T-helper 1 cell treated with Interleukin-12 subunit alpha and Interleukin-12 subunit beta and Interleukin-4 antibody, amounts not matched to agents 30 ng/mL and 1 ng/mL, for 36 hours (primary cell): ENCODE measurements around the gene TUT4. TPM values are rescaled to one million over a fixed set of nuclear protein-coding genes. Genes with fewer than 3 reads are reported as not detected.

Source experiments
- intact Hi-C: fragments of 100-400 bp; cut with micrococcal nuclease; formaldehyde crosslinking; loops from one replicate; pipeline ENCODE4 v1.15.1; 2024
- total RNA-seq: library from RNA; stranded (reverse); gene quantifications from 2 replicates; pipeline ENCODE4 v1.2.3, GENCODE V29; 2022

TUT4 gene
- total RNA-seq, 1 donor from 2014 or later: 82.6 TPM

DNA sequence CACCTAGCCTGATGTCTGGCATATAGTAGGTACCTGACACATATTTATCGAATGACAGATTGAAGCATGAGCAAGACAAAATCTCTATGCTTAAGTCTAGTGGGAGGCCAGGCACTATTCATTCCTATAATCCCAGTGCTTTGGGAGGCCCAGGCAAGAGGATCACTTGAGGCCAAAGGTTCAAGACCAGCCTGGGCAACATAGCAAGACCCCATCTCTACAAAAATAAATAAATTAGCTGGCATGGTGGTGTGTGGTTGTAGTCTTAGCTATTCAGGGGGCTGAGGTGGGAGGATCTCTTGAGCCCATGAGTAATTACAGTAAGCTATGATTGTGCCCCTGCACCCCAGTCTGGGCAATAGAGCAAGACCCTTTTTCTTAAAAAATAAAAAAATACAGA lies 23.2 kb upstream of the TUT4 start:
- intact Hi-C loops: no loop called here

DNA sequence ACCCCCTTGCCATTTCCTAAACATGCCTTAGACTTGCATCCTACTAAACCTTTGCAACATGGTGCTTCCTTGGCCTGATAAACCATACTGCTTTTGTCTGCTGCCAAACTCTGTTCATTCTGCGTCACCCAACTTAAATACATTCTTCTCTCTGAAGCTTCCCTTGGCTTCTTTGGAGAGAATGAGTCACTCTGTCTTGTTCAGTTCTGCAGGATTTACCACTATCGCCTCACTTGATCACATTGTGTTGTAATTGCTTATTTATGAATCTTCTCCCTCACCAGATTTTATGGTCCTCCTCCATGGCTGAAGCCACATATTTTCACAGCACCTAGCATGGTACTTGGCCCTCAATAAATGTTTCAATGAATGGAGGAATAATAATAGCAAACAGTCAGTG lies 21.7 kb upstream of the TUT4 start:
- intact Hi-C loops: no loop called here

DNA sequence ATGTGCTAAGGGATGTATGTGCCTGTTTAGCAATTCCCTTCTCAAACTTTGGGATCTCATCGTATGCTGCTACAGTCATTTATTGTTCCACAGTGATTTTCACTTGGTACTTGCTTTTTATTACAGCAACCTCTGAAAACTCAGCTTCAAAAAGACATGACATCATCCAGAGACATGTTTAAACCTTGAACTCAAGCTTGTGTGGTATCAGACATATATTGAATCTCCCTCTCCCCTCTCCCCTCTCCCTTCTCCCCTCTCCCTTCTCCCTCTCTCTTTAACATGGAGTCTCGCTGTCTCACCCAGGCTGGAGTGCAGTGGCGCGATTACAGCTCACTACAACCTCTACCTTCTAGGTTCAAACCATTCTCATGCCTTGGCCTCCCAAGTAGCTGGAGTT lies 19.5 kb upstream of the TUT4 start:
- intact Hi-C loops: no loop called here

DNA sequence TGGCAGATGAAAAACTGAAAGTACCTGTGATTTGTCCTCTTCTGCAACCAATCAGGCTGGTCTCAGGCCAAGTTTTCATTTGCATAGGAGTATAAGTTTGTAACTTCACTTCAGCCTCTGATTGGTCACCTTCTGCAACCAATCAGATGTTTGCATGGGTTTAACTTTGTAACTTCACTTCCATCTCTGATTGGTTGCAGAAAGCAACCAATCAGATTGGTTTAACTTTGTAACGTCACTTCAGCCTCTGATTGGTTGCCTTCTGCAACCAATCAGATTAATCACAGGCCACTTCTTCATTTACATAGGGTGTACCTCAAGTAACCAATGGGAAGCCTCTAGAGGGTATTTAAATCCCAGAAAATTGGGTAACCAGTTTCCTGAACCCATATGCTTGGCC lies 18.9 kb upstream of the TUT4 start:
- intact Hi-C loops: loop anchor here (2.0 kb wide), 1 partner anchor 19 kb away; the partner anchor contains the start of gene TUT4

DNA sequence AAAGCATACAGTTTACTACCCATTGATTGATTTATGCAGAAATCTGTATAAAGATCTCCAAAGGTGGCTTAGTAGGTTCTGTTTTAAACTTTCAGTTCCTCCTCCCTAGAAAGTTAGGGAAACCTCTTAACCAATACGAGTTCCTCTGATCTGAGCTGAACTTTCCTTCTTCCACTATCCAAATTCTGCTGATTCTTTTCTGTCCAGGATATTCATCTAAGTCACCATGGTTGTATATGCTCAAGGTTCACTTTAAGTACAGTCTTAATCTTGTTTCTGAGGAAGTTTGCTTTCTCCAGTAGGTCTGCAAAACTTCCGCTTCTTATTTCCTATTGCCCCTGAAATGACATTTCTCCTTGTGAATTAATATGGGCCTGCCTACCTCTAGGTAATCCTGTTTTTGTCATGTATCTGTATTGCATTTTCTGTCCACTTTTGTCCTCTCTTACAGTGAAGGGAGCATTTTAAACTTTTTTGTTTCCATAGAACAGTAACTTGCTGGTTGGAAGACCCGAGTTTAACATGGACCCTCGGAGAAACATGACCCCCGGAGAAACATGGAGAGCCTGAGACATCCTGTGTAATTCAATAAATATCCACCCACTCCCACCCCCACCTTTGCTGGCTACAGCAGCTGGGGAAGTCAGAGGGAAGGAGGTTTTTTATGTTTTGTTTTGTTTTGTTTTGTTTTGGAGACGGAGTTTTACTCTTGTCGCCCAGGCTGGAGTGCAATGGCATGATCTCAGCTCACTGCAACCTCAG lies 16.7 kb upstream of the TUT4 start:
- intact Hi-C loops: loop anchor here (2.0 kb wide), 1 partner anchor 17 kb away; the partner anchor contains the start of gene TUT4

DNA sequence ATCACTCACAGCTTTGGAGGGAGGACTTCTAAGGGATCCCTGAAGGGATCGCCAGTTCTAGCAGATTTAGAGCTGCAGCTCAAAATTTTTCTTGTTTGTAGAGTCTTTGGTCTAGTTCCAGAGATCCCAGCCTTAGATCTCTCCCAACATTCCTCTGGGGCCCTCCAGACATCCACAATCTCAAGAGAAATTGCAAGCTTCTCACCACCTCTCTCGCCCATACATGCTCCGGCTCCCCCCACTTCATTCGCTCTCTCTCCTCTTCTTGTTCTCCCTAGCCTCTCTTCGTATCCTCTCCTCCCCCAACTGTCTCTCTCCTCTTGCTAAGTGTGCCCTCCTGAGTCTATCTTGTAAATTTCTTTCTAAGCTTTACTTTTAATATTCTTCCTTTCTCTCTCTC lies 15.1 kb upstream of the TUT4 start:
- intact Hi-C loops: no loop called here

DNA sequence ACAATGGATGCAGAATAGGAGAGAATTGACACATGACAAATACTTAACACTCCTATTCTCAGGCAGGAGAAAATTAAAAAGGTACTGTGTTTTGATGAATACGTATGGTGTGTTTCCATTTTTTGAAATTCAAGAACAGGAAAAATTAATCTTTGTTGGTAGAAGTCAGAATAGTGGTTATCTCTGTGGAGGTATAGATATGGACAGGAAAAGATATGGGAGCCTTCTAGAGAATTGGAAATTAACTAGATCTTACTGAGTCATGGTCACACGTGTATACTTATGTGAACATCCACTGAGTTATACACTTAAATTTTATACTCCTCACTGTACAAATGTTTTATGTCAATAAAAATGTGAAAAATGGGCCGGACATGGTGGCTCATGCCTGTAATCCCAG lies 9.9 kb upstream of the TUT4 start:
- intact Hi-C loops: no loop called here

DNA sequence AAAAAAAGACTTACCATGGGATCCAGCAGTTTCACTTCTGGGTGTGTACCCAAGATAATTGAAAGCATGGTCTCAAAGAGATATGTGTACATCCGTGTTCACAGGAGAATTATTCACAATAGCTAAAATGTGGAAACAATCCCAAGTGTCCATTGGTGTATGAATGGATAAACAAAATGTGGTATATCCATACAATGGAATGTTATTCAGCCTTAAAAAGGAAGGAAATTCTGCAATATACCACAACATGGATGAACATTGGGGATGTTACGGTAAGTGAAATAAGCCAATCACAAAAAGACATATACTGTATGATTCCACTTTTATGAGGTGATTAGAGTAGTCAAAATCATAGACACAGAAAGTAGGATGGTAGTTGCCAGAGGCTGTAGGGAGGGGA lies 7.0 kb upstream of the TUT4 start:
- intact Hi-C loops: loop anchor here (10.0 kb wide), 1 partner anchor 1495 kb away; the partner anchor contains the start of genes TCEANC2 and TMEM59

DNA sequence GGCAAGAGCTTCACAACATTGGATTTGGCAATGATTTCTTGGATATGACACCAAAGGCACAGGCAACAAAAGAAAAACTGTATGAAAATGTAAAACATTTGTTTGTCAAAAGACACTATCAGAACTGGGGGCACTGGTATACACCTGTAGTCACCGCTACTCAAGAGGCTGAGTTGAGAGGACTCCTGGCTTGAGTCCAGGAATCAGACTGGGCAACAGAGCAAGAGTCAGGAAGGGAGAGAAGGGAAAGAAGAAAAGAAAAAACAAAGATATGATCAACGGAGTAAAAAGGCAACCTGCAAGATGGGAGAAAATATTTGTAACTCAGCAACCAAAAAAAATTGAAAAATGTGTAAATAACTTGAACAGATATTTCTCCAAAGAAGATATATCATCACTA lies 6.0 kb upstream of the TUT4 start:
- intact Hi-C loops: loop anchor here (10.0 kb wide), 1 partner anchor 1496 kb away; the partner anchor contains the start of genes TCEANC2 and TMEM59

DNA sequence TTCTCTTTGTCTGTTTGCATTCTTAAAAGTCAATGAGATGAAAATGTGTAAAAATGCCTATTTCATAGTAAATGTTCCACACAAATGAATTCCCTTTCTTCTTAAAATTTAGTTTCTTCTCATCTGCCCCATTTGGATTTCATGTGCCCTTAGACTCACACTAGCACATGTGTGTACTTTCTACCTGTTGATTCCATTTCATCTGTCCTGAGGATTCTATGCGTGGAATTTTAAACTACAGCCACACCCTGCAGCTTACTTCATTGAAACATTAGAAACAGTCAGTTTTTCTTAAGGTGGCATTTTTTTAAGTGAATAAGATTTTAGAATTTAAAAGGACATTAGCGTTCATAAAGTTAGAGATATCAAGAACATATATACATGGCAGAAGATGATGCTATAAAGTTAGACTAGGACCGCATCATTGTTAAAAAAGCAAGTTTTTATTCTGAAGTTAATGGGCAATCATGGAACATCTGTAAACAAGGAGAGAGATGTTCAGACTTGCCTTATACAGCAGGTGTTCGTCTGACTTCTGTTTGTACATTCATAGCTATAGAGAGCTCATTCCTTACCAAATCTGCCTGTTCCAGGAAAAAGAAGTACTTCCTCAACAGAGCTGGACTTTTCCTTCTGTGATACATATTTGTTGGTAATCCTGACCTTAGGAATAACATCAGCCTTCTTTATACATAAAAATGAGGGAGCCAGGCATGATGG lies 3.9 kb upstream of the TUT4 start:
- intact Hi-C loops: loop anchor here (10.0 kb wide), 1 partner anchor 1498 kb away; the partner anchor contains the start of genes TCEANC2 and TMEM59

DNA sequence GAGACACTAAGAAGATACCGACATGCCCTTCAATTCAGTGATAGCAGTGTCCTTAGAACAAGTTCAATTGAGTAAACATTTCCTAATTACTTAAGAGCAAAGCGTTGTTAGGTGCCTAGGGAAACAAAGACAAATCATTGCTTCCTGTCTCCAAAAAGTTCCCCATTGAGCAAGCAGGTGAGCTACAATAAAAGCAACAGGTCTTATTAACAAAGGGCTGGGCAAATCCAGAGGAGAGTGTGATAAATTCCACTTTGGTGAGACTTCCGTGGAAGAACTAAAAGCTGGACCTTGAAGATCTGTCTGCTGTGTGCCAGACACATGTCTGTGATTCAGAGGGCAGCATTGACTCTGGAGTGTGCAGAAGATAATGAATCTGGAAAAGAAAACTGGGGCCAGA lies 1.9 kb upstream of the TUT4 start:
- intact Hi-C loops: loop anchor here (5.0 to 10.0 kb wide), 3 partner anchors 412 to 1500 kb away; partner anchors contain the start of genes EPS15, TCEANC2, TMEM59 and ZFYVE9

DNA sequence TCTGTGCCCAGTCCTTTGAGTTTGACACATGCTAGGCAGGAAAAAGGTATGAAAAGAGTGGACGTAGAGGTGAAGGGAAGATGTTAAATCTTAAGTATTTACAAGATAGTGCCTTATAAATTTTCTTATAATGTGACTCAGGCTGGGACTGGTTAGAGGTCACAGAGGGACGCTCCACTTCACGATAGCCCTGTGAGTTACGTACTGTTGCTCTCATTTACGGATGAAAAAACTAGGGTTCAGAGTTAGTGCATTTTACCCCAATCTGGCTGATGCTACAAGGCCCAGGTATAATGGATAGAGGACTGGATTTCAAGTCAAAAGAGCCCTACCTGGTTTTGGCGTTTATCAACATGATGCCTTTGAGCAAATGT lies 1.4 kb upstream of the TUT4 start:
- intact Hi-C loops: loop anchor here (5.0 to 10.0 kb wide), 3 partner anchors 412 to 1501 kb away; partner anchors contain the start of genes EPS15, TCEANC2, TMEM59 and ZFYVE9

DNA sequence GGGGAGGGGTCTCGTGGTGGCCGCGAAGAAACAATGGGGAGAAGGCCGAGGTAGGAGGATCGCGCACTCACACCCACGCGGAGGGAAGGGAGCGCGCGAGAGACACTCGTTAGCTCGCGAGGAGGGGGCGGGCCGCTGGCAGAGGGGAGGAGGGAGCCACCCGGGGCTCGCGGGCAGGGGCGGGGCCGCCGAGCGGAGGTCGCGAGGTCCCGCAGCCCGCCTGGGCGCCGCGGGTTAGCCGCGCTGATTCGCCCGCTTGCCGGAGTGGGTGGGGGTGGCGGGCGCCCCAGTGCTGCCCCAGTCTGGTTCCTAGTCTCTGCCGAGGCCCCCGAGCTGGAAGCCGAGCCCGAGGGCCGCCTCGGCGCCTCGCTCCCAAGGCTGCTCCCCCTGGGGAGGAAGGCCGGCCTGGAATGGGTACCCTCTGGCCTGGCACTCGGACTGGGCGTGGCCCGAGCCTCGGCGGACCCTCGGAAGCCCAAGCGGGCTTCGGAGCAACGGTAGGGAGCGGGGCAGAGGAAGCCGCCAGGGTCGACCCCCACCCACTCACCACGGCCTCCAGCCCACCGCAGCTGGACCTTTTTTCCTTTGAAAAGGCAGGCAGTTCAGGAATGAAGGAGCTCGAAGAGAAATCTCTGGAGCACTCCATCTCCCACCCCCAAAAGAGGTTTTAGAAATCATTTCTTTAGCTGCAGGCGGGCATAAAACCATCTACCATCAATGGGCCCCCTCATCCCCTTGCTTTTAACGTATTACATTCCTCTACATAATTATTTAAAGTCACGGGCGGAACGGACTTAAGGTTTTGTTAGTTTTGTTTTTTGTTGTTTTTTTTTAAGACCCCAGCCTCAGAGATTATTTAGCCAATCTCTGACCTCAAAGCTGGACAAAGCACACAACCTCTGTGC lies 722 bp upstream of the TUT4 start:
- intact Hi-C loops: loop anchor here (1.0 to 10.0 kb wide), 11 partner anchors 17 to 1501 kb away; partner anchors contain the start of genes BTF3L4, CPT2, EPS15 and KTI12

DNA sequence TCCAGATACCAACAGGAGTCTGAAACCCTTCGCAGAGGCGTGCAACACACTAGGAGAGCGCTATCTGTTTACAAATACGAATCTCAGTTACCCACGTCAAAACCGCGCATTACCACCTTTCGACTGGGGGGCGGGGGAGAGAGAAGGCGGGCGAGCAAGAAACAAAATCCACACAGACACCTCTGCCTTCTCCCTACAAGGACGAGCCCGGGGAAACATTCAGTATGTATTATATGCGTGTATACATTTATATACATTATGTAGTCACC lies 722 bp downstream of the TUT4 start:
- intact Hi-C loops: loop anchor here (1.0 to 10.0 kb wide), 16 partner anchors 19 to 1503 kb away; partner anchors contain the start of genes BTF3L4, CC2D1B, CPT2 and EPS15

DNA sequence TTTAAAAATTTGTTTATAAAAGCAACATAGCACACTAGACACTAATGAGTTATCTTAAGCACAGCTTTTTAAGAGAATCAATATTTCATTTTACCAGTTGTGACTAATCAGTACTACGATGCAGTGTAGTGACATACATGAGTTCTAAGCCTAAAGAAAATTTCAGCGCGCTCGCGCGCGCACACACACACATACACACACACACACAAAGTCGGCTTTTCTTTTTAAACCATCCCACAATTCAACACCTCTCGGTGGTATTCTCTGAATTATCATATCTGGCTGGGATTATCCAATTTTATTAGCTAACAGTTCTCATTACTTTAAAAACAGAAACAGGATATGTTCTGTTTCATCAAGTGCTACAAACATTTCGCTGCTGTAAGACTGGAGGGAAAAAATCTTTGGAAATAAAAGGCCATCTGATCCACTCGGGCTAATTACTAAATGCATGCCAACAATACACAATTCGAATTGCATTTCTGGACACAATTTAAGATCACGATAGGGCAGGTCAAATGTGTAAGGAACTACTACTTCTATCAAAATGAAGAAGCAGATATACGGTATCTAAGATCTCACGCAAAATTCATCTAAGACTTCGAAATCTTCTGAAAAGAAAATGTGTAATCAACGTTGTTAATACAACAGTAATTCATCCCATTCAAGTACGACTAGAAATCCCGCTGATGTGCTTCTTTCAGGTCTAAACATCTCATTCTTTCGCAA lies 1.2 kb downstream of the TUT4 start:
- intact Hi-C loops: loop anchor here (1.0 to 10.0 kb wide), 16 partner anchors 19 to 1503 kb away; partner anchors contain the start of genes BTF3L4, CC2D1B, CPT2 and EPS15

DNA sequence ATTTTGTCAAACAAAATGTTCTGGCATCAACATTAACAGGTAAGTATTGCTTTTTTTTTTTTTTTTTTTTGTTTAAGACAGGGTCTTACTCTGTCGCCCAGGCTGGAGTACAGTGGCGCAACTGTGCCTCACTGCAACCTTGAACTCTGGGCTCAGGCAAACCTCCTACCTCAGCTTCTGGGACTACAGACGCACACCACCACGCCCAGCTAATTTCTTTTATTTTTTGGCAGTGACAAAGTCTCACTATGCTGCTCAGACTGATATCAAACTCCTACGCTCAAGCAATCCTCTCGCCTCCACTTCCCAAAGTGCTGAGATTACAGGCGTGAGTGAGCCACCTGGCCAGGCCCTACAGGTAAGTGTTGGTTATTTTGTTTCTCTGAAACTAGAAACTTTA lies 2.4 kb downstream of the TUT4 start:
- intact Hi-C loops: loop anchor here (5.0 to 10.0 kb wide), 3 partner anchors 408 to 1504 kb away; partner anchors contain the start of genes EPS15, TCEANC2, TMEM59 and ZFYVE9

DNA sequence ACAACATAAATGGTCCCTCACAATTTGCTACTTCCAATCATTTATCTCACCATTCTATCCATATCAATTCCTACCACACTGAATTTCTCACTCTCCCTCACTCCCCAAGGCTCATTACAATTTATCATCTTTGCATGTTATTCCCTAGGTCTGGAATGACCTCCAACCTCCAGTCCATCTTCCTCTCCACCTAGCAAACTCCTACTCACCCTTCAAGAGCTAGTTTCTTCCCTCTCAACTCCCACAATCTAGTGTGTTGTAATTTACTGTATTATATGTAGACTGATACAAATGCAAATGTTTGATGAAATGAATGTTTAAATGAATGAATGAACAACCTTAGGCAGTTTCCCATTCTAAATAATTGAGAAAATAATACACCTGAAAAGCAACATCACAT lies 3.6 kb downstream of the TUT4 start:
- intact Hi-C loops: no loop called here

DNA sequence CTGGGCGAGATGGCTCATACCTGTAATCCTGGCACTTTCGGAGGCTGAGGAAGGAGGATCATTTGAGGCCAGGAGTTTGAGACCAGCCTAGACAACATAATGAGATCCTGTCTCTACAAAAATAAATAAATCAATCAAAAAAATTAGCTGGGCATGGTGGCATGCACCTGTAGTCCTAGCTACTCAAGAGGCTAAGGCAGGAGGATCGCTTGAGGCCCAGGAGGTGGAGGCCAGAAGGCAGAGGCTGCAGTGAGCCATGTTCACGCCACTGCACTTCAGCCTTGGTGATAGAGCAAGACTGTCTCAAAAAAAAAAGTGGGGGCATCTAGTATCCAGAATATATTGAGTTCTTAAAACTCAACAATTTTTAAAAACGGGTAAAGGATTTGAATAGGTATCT lies 6.0 kb downstream of the TUT4 start:
- intact Hi-C loops: no loop called here

DNA sequence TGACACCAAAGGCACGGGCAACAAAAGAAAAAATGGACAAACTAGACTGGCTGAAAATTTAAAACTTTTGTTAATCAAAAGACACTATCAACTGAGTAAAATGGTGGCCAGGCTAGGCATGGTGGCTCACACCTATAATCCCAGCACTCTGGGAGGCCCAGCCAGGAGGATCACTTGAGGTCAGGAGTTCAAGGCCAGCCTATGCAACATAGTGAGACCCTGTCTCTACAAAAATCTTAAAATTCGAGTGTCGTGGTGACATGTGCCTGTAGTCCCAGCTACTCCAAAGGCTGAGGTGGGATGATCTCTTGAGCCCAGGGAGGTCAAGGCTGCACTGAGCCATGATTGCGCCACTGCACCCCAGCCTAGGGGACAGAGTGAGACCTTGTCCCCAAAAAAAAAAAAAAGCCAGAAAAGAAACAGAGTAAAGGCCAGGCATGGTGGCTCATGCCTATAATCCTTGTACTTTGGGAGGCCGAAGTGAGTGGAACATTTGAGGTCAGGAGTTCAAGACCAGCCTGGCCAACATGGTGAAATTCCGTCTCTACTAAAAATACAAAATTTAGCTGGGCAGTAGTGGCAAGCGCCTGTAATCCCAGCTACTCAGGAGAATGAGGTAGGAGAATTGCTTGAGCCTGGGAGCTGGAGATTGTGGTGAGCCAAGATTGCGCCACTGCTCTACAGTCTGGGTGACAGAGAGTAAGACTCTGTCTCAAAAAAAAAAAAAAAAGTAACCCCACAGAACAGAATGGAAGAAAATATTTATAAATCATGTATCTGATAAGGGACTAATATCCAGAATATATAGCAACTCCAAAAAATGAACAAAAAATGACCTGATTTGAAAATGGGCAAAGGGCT lies 8.0 kb downstream of the TUT4 start:
- intact Hi-C loops: no loop called here
